Suprapubic skin (tissue), 4 donors: ENCODE data around the gene SAMM50. TPM values are rescaled to one million over a fixed set of nuclear protein-coding genes. Genes with fewer than 3 reads are reported as not detected.

Source experiments
- DNase-seq, 2 donors: peaks; one replicate each; pipeline ENCODE4 v3.0.0-alpha.2; 2019; ENCODE audit warnings: low spot score in 2 of 2
- H3K27ac ChIP-seq: fragments of 200-600 bp; sonication (generic); one replicate; pipeline ENCODE4 v1.5.1; 2019
- H3K27me3 ChIP-seq: fragments of 200-600 bp; sonication (generic); one replicate; pipeline ENCODE4 v1.5.1; 2019
- H3K36me3 ChIP-seq: fragments of 200-600 bp; sonication (generic); one replicate; pipeline ENCODE4 v1.5.1; 2019
- H3K4me1 ChIP-seq: fragments of 200-600 bp; sonication (generic); one replicate; pipeline ENCODE4 v1.5.1; 2019
- H3K4me3 ChIP-seq: fragments of 200-600 bp; sonication (generic); one replicate; pipeline ENCODE4 v1.5.1; 2019; ENCODE audit warnings: mild to moderate bottlenecking
- H3K9me3 ChIP-seq: fragments of 200-600 bp; sonication (generic); one replicate; pipeline ENCODE4 v1.5.1; 2019
- EP300 ChIP-seq: sonication (generic); formaldehyde crosslinking; IDR thresholded peaks from one replicate; pipeline ENCODE4 v1.6.1; 2017; ENCODE audit warnings: antibody characterized with exemption
- POLR2A ChIP-seq, 2 donors: fragments of 450-650 bp; IDR thresholded peaks; one replicate each; pipeline ENCODE4 v1.6.1; 2017; ENCODE audit warnings: antibody characterized with exemption in 2 of 2, mild to moderate bottlenecking in 2 of 2, moderate library complexity in 2 of 2
- POLR2AphosphoS5 ChIP-seq, 3 donors: sonication (generic); formaldehyde crosslinking; IDR thresholded peaks; one replicate each; pipeline ENCODE4 v1.6.1; 2017; ENCODE audit warnings: antibody characterized with exemption in 3 of 3
- WGBS: methylation state at CpG from one replicate; pipeline ENCODE4 v1.1.5; 2018; 5-methylcytosine and 5-hydroxymethylcytosine counted together
- total RNA-seq, 4 donors: library from RNA; depleted of rRNA; stranded (reverse); fragments of >200 nt; gene quantifications; one replicate each; pipeline ENCODE4 v1.1.0, GENCODE V29; 2016
- TF ChIP-seq, protein P1 (sequence below), 2 donors: fragments of 200-600 bp in 1 of 2; fragments of 450-650 bp in 1 of 2; sonication (generic) in 1 of 2; IDR thresholded peaks; one replicate each; pipeline ENCODE4 v1.5.1; 2016 to 2019; ENCODE audit warnings: antibody characterized with exemption in 2 of 2, mild to moderate bottlenecking in 1 of 2, moderate library complexity in 1 of 2

SAMM50 gene
- total RNA-seq, 4 donors from 2014 or later = 32.1 to 41.1 (median 33.8) TPM

- H3K27me3 ChIP-seq = no peaks in the 10 kb centered on the region
- TF ChIP-seq POLR2A (IDR thresholded peaks at IDR 0.05) = no peak
- TF ChIP-seq POLR2AphosphoS5 (IDR thresholded peaks at IDR 0.05) = no peak
- no peak for TF ChIP-seq EP300
- TF ChIP-seq, protein P1, sequence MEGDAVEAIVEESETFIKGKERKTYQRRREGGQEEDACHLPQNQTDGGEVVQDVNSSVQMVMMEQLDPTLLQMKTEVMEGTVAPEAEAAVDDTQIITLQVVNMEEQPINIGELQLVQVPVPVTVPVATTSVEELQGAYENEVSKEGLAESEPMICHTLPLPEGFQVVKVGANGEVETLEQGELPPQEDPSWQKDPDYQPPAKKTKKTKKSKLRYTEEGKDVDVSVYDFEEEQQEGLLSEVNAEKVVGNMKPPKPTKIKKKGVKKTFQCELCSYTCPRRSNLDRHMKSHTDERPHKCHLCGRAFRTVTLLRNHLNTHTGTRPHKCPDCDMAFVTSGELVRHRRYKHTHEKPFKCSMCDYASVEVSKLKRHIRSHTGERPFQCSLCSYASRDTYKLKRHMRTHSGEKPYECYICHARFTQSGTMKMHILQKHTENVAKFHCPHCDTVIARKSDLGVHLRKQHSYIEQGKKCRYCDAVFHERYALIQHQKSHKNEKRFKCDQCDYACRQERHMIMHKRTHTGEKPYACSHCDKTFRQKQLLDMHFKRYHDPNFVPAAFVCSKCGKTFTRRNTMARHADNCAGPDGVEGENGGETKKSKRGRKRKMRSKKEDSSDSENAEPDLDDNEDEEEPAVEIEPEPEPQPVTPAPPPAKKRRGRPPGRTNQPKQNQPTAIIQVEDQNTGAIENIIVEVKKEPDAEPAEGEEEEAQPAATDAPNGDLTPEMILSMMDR (IDR thresholded peaks at IDR 0.05) = no peak
- no peak overlapping the region for H3K4me3 ChIP-seq
- DNase-seq = no peak
- H3K4me1 ChIP-seq = no peaks in the 10 kb centered on the region
- H3K36me3 ChIP-seq = peaks cover 12% of the 10 kb centered on the region
- no peak overlapping the region for H3K27ac ChIP-seq
- WGBS = 95% methylated on average over 11 of the region's 11 CpGs
- H3K9me3 ChIP-seq = peaks cover 3% of the 10 kb centered on the region
Observed at GRCh38 chr22:44002324-44002723, 47.1 kb downstream of the SAMM50 start.

DNA sequence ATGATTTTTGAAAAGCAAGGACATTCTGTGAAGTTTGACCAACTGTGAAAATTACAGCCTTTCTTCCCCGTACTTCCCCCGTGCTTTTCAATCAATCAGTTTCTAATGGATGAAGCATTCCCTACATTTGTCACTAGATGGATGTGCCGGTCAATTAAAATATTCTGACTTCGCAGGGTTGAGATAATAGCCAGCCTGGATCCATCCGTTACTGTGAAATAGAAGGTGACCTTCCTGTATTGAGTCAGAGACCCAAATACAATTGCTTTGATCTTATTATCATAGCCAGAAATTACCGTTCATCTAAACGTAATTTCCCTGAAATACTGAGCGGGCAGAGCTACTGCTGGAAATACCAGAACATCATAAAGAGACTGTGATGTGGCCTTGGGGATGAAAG lies 47.8 kb downstream of the SAMM50 start:
- Histone ChIP-seq H3K27me3 (no peaks in the 10 kb centered on the region), H3K4me3 (no peak overlapping the region), H3K4me1 (no peaks in the 10 kb centered on the region), H3K36me3 (peaks cover 7% of the 10 kb centered on the region), H3K27ac (no peak overlapping the region), H3K9me3 (peaks cover 3% of the 10 kb centered on the region)
- TF ChIP-seq EP300 (no peak), POLR2A (IDR thresholded peaks at IDR 0.05) (no peak), POLR2AphosphoS5 (IDR thresholded peaks at IDR 0.05) (no peak)
- TF ChIP-seq, protein P1 (IDR thresholded peaks at IDR 0.05) = no peak
- DNase-seq = no peak
- WGBS = 88% methylated on average over 8 of the region's 8 CpGs

- H3K9me3 ChIP-seq = peaks cover 3% of the 10 kb centered on the region
- H3K27me3 ChIP-seq = no peaks in the 10 kb centered on the region
- WGBS = 92% methylated on average over 7 of the region's 7 CpGs
- no peak overlapping the region for H3K27ac ChIP-seq
- no peaks in the 10 kb centered on the region for H3K4me1 ChIP-seq
- H3K36me3 ChIP-seq = peaks cover 2% of the 10 kb centered on the region
- no peak overlapping the region for H3K4me3 ChIP-seq
- TF ChIP-seq, protein P1 (IDR thresholded peaks at IDR 0.05) = no peak
- TF ChIP-seq POLR2AphosphoS5 (IDR thresholded peaks at IDR 0.05) (no peak), POLR2A (IDR thresholded peaks at IDR 0.05) (no peak), EP300 (no peak)
- no peak for DNase-seq
Observed at GRCh38 chr22:44003405-44004103, 48.3 kb downstream of the SAMM50 start.

DNA sequence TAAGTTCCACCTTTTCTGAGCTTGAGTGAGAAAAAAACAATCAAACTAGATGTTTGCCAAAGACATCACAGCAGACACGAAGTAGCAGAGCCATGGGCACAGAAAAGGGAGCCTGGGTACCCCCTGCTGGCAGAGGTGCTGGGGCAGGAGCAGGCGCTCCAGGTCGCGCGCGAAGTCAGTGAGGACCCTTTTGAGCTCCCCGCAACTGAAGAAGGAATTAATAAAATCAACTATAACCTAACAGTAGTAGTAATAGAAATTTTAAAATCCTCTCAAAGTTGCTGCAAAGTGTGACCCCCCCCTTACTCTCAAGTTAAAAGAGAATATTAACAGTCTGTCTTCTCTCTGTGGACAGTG lies 48.8 kb downstream of the SAMM50 start:
- TF ChIP-seq POLR2AphosphoS5 (IDR thresholded peaks at IDR 0.05) = no peak
- TF ChIP-seq EP300 = no peak
- TF ChIP-seq, protein P1 (IDR thresholded peaks at IDR 0.05) = no peak
- TF ChIP-seq POLR2A (IDR thresholded peaks at IDR 0.05) = no peak
- H3K9me3 ChIP-seq = peaks cover 3% of the 10 kb centered on the region
- no peaks in the 10 kb centered on the region for H3K27me3 ChIP-seq
- no peak overlapping the region for H3K4me3 ChIP-seq
- DNase-seq = no peak
- no peaks in the 10 kb centered on the region for H3K36me3 ChIP-seq
- WGBS = 90% methylated on average over 7 of the region's 7 CpGs
- H3K27ac ChIP-seq = no peak overlapping the region
- H3K4me1 ChIP-seq = no peaks in the 10 kb centered on the region

DNA sequence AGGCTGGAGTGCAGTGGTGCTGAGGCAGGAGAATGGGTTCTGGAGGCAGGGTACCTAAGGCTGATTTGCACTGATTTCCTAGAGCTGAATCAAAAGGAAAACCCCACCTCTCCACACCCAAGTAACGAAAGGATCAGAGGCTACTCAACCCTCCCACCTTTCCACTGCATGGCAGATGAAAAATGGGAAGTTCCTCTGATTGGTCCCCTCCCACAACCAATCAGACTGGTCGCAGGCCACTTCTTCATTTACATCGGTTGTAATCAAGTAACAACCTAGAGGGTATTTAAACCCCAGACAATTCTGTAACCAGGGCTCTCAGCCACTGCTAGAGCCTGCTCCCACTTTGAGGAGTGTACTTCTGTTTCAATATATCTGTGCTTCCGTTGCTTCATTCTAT lies 50.3 kb downstream of the SAMM50 start:
- peaks cover 3% of the 10 kb centered on the region for H3K9me3 ChIP-seq
- no peak for TF ChIP-seq POLR2AphosphoS5 (IDR thresholded peaks at IDR 0.05)
- TF ChIP-seq, protein P1 (IDR thresholded peaks at IDR 0.05) = no peak
- no peak for TF ChIP-seq POLR2A (IDR thresholded peaks at IDR 0.05)
- TF ChIP-seq EP300 = no peak
- 93% methylated on average over 4 of the region's 4 CpGs for WGBS

More for the DNA sequence above, 50.3 kb downstream of the SAMM50 start:
- Histone ChIP-seq H3K27ac (no peak overlapping the region), H3K36me3 (no peaks in the 10 kb centered on the region), H3K4me1 (no peaks in the 10 kb centered on the region), H3K4me3 (no peak overlapping the region), H3K27me3 (no peaks in the 10 kb centered on the region)
- DNase-seq = no peak
